Dermis microvascular lymphatic vessel endothelial cell (primary cell): Measurements from ENCODE around the gene EPN1. TPM values are rescaled to one million over a fixed set of nuclear protein-coding genes. Genes with fewer than 3 reads are reported as not detected.
"Not testable (repeated sequence)": the region's sequence is repeated elsewhere in the genome, so short reads cannot be mapped to it uniquely, and the experiment has no call there.

Experiments used
- DNase-seq, 2 donors: peaks; one replicate each; pipeline versions ENCODE4 v3.0.0 to v3.0.0-alpha.2; 2010; ENCODE audit warnings: low read depth in 2 of 2
- total RNA-seq: library from RNA; depleted of rRNA; stranded (reverse); fragments of >200 nt; gene quantifications from 2 replicates; pipeline ENCODE4 v1.2.1, GENCODE V29; 2014

Gene EPN1
- total RNA-seq, 1 donor from 2014 or later, result 25.0 TPM

GRCh38 chr19:55717879-55718711 lies 43.1 kb downstream of the EPN1 start:
- not testable (repeated sequence) for DNase-seq

GRCh38 chr19:55720214-55720746 lies 45.3 kb downstream of the EPN1 start:
- DNase-seq, result no peak

GRCh38 chr19:55720801-55721200 lies 45.8 kb downstream of the EPN1 start:
- no peak for DNase-seq

DNA sequence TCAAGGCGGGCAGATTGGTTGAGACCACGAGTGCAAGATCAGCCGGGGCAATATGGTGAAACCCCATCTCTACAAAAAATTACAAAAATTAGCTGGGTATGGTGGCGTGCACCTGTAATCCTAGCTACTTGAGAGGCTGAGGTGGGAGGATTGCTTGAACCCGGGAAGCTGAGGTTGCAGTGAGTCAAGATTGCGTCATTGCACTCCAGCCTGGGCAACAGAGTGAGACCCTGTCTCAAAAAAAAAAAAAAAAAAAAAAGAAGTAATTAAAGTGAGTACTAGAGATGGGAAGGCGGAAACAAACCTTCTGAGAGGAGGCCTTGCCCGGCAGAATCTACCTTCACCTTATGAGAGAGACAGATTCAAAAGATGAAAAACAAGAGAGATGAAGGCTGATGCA lies 48.5 kb downstream of the EPN1 start:
- DNase-seq, result no peak

DNA sequence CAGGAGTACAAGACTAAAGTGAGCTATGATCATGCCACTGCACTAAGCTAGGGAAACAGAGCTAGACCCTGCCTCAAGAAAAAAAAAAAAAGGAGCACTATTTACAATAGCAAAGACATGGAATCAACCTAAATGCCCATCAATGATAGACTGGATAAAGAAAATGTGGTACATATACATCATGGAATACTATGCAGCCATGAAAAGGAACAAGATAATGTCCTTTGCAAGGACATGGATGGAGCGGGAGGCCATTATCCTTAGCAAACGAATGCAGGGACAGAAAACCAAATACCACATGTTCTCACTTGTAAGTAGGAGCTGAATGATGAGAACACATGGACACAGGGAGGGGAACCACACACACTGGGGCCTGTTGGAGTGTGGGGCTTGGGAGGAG lies 55.4 kb downstream of the EPN1 start:
- not testable (repeated sequence) for DNase-seq

DNA sequence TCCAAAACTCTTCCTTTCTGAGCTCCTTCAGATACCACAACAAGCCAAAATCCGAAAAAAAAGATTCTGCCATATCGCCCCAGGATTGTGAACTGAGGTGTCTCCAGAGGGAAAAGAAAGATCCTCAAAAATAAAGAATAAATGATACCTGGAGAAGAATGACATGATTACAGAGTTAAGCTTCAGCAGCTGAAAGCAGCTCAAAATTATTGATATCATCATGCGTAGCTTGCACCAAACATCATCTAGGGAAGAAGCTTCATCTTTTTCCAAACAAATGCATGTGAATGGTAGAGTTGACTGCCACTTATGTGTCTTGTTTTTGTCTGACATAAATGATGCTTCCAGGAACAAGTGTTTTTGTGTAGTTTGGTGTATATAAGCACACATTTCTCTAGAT lies 63.3 kb downstream of the EPN1 start, which contains the start of gene NLRP9:
Gene NLRP9 (minus strand): TSS at position 101 of the 400 bp plus-strand sequence. CDS start 28 bp downstream, at position 73.
- no peak for DNase-seq

- DNase-seq, result no peak
These were observed 75.7 kb downstream of the EPN1 start for GRCh38 chr19:55750715-55751114.

DNA sequence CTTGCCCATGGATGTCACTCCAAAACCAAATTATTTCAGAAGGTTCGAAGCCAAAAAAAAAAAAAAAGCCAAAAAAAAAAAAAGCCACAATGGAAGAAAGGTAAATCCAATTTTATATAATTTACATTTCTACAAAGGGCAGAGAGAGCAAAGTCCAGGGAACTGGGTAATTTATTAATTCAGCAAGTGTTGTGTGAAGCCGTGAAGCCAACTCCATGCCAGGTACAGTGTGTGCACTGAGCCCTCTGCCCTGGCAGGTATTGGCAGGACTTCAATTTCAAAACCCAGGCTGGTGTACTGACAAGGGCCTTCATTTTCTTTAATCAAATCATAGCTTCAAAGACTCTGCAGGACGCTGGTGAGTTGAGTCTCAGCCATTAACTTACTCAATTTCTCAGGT lies 78.4 kb downstream of the EPN1 start:
- DNase-seq, result no peak

GRCh38 chr19:55756808-55757207 lies 81.8 kb downstream of the EPN1 start:
- not testable (repeated sequence) for DNase-seq

DNA sequence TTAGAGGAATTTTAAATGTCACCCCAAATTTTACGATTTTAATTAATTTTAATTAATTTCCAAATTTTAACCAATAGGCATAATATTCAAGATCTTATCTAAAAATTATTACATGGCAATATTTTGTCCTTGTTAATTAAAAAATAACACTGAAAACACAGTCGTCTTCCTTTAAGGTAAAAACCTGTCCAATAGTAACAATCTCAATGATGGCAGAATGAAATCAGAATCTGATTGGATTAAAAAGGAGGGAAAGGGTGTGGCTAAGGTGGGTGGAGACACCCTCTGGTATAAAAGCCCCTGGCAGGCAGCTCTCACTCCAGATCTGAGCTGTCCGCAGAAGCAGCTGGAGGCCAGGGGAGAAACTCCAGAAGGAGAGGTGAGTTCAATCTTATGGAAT lies 83.8 kb downstream of the EPN1 start, which contains the start of gene RFPL4A:
Gene RFPL4A (plus strand): TSS at position 301 of the 400 bp plus-strand sequence. CDS start 2,704 bp downstream, outside the sequence.
- DNase-seq, result not testable (repeated sequence)

Other genes with a start within 250 kb of the EPN1 start
- not detected in 2 replicates for gene SHISA7, start 231.9 kb upstream of the EPN1 start, total RNA-seq
- 61.0 and 75.9 TPM in 2 replicates for gene ISOC2, start 213.6 kb upstream of the EPN1 start, total RNA-seq
- gene C19orf85, start 210.5 kb upstream of the EPN1 start, total RNA-seq, result not detected in 2 replicates
- gene ZNF628, start 198.6 kb upstream of the EPN1 start, total RNA-seq, result 0.77 and 2.1 TPM in 2 replicates
- gene NAT14, start 190.0 kb upstream of the EPN1 start, total RNA-seq, result 8.9 and 9.1 TPM in 2 replicates
- gene SSC5D, start 186.8 kb upstream of the EPN1 start, total RNA-seq, result under 0.01 and 0.13 TPM in 2 replicates
- not detected in 2 replicates for gene SBK2, start 138.1 kb upstream of the EPN1 start, total RNA-seq
- gene SBK3, start 129.7 kb upstream of the EPN1 start, total RNA-seq, result 0.13 and 0.26 TPM in 2 replicates
- gene ZNF579, start 94.4 kb upstream of the EPN1 start, total RNA-seq, result 1.9 and 3.5 TPM in 2 replicates
- gene FIZ1, start 75.7 kb upstream of the EPN1 start, total RNA-seq, result 2.6 and 3.3 TPM in 2 replicates
- gene ZNF524, start 74.9 kb upstream of the EPN1 start, total RNA-seq, result 6.9 and 11.9 TPM in 2 replicates
- gene ZNF865, start 69.6 kb upstream of the EPN1 start, total RNA-seq, result 0.39 and 1.5 TPM in 2 replicates
- gene ZNF784, start 50.7 kb upstream of the EPN1 start, total RNA-seq, result 3.3 and 4.9 TPM in 2 replicates
- 1.0 and 3.0 TPM in 2 replicates for gene ZNF580, start 34.2 kb upstream of the EPN1 start, total RNA-seq
- 20.0 and 25.8 TPM in 2 replicates for gene ZNF581, start 31.6 kb upstream of the EPN1 start, total RNA-seq
- 4.6 and 9.5 TPM in 2 replicates for gene CCDC106, start 27.0 kb upstream of the EPN1 start, total RNA-seq
- gene U2AF2, start 20.2 kb upstream of the EPN1 start, total RNA-seq, result 84.0 and 95.8 TPM in 2 replicates
- not detected in 2 replicates for gene NLRP9, start 63.2 kb downstream of the EPN1 start, total RNA-seq
- gene RFPL4A, start 83.9 kb downstream of the EPN1 start, total RNA-seq, result 1.3 and 3.4 TPM in 2 replicates
- 0.51 TPM in 1 of 2 replicates, not detected in the other for gene RFPL4AL1, start 93.9 kb downstream of the EPN1 start, total RNA-seq
- gene NLRP11, start 156.8 kb downstream of the EPN1 start, total RNA-seq, result under 0.01 TPM in 2 replicates
- not detected in 2 replicates for gene NLRP4, start 161.3 kb downstream of the EPN1 start, total RNA-seq